ENCODE results near the gene LDLRAP1.

Gene LDLRAP1

GRCh38 chr1:25531082-25531461 is 12.3 kb upstream of the LDLRAP1 start:
- no peak for TF ChIP-seq TAF1 (IDR thresholded peaks at IDR 0.05; ENCODE audit: low read depth, low read length)
- TF ChIP-seq POU2F2 (IDR thresholded peaks at IDR 0.05; ENCODE audit: low read depth, low read length): no peak
- no peak for TF ChIP-seq PAX5 (IDR thresholded peaks at IDR 0.05; ENCODE audit: insufficient read depth, low read length, severe bottlenecking)
- no peak for TF ChIP-seq SPI1 (IDR thresholded peaks at IDR 0.05; ENCODE audit: low read depth, low read length)
- no peak for TF ChIP-seq POLR2A (IDR thresholded peaks at IDR 0.05; ENCODE audit: low read depth, low read length)
- no peak for TF ChIP-seq POLR2AphosphoS5 (IDR thresholded peaks at IDR 0.05; ENCODE audit: low read depth, low read length)
- no peak for FAIRE-seq

GRCh38 chr1:25532970-25533369 is 10.4 kb upstream of the LDLRAP1 start:
- FAIRE-seq (no peak), DNase-seq (ENCODE audit: insufficient read length, low spot score) (no peak)
- TF ChIP-seq TAF1 (IDR thresholded peaks at IDR 0.05; ENCODE audit: low read depth, low read length) (no peak), POLR2AphosphoS5 (IDR thresholded peaks at IDR 0.05; ENCODE audit: low read depth, low read length) (no peak), POU2F2 (IDR thresholded peaks at IDR 0.05; ENCODE audit: low read depth, low read length) (no peak), PAX5 (IDR thresholded peaks at IDR 0.05; ENCODE audit: insufficient read depth, low read length, severe bottlenecking) (no peak), POLR2A (IDR thresholded peaks at IDR 0.05; ENCODE audit: low read depth, low read length) (no peak), SPI1 (IDR thresholded peaks at IDR 0.05; ENCODE audit: low read depth, low read length) (no peak)

More at GRCh38 chr1:25531082-25531461, 12.3 kb upstream of the LDLRAP1 start:
- DNase-seq (ENCODE audit: insufficient read length, low spot score): no peak

- DNase-seq (ENCODE audit: insufficient read length, low spot score) (no peak), FAIRE-seq (no peak)
These were observed 9.5 kb upstream of the LDLRAP1 start for GRCh38 chr1:25533775-25534409.

GRCh38 chr1:25534410-25534788 is 9.0 kb upstream of the LDLRAP1 start:
- FAIRE-seq: no peak
- TF ChIP-seq SPI1 (IDR thresholded peaks at IDR 0.05; ENCODE audit: low read depth, low read length) (no peak), POLR2A (IDR thresholded peaks at IDR 0.05; ENCODE audit: low read depth, low read length) (no peak), TAF1 (IDR thresholded peaks at IDR 0.05; ENCODE audit: low read depth, low read length) (no peak), POU2F2 (IDR thresholded peaks at IDR 0.05; ENCODE audit: low read depth, low read length) (no peak), PAX5 (IDR thresholded peaks at IDR 0.05; ENCODE audit: insufficient read depth, low read length, severe bottlenecking) (no peak)
- DNase-seq (ENCODE audit: insufficient read length, low spot score): no peak

More at GRCh38 chr1:25533775-25534409, 9.5 kb upstream of the LDLRAP1 start:
- TF ChIP-seq POLR2AphosphoS5 (IDR thresholded peaks at IDR 0.05; ENCODE audit: low read depth, low read length): no peak

- DNase-seq (ENCODE audit: insufficient read length, low spot score) (no peak), FAIRE-seq (no peak)
- TF ChIP-seq POLR2AphosphoS5 (IDR thresholded peaks at IDR 0.05; ENCODE audit: low read depth, low read length) (no peak), POLR2A (IDR thresholded peaks at IDR 0.05; ENCODE audit: low read depth, low read length) (no peak), TAF1 (IDR thresholded peaks at IDR 0.05; ENCODE audit: low read depth, low read length) (no peak), SPI1 (IDR thresholded peaks at IDR 0.05; ENCODE audit: low read depth, low read length) (no peak), POU2F2 (IDR thresholded peaks at IDR 0.05; ENCODE audit: low read depth, low read length) (no peak), PAX5 (IDR thresholded peaks at IDR 0.05; ENCODE audit: insufficient read depth, low read length, severe bottlenecking) (no peak)
These were observed 7.3 kb upstream of the LDLRAP1 start for GRCh38 chr1:25536124-25536523.

- no peak for FAIRE-seq
- no peak for DNase-seq (ENCODE audit: insufficient read length, low spot score)
- TF ChIP-seq POU2F2 (IDR thresholded peaks at IDR 0.05; ENCODE audit: low read depth, low read length) (no peak), POLR2AphosphoS5 (IDR thresholded peaks at IDR 0.05; ENCODE audit: low read depth, low read length) (no peak), TAF1 (IDR thresholded peaks at IDR 0.05; ENCODE audit: low read depth, low read length) (no peak), POLR2A (IDR thresholded peaks at IDR 0.05; ENCODE audit: low read depth, low read length) (no peak), PAX5 (IDR thresholded peaks at IDR 0.05; ENCODE audit: insufficient read depth, low read length, severe bottlenecking) (no peak), SPI1 (IDR thresholded peaks at IDR 0.05; ENCODE audit: low read depth, low read length) (no peak)
These were observed 6.1 kb upstream of the LDLRAP1 start for GRCh38 chr1:25537153-25537831.

- TF ChIP-seq TAF1 (IDR thresholded peaks at IDR 0.05; ENCODE audit: low read depth, low read length) (no peak), POLR2AphosphoS5 (IDR thresholded peaks at IDR 0.05; ENCODE audit: low read depth, low read length) (no peak), SPI1 (IDR thresholded peaks at IDR 0.05; ENCODE audit: low read depth, low read length) (no peak)
- FAIRE-seq: no peak
- DNase-seq (ENCODE audit: insufficient read length, low spot score): no peak
These were observed 5.1 kb upstream of the LDLRAP1 start for GRCh38 chr1:25538191-25538767.

- TF ChIP-seq TAF1 (IDR thresholded peaks at IDR 0.05; ENCODE audit: low read depth, low read length) (no peak), SPI1 (IDR thresholded peaks at IDR 0.05; ENCODE audit: low read depth, low read length) (no peak), POLR2A (IDR thresholded peaks at IDR 0.05; ENCODE audit: low read depth, low read length) (no peak), POLR2AphosphoS5 (IDR thresholded peaks at IDR 0.05; ENCODE audit: low read depth, low read length) (no peak), PAX5 (IDR thresholded peaks at IDR 0.05; ENCODE audit: insufficient read depth, low read length, severe bottlenecking) (no peak)
- DNase-seq (ENCODE audit: insufficient read length, low spot score) (no peak), FAIRE-seq (no peak)
These were observed 2.6 kb upstream of the LDLRAP1 start for GRCh38 chr1:25540750-25541342.

- FAIRE-seq: no peak
- TF ChIP-seq PAX5 (IDR thresholded peaks at IDR 0.05; ENCODE audit: insufficient read depth, low read length, severe bottlenecking): no peak
- TF ChIP-seq POLR2A (IDR thresholded peaks at IDR 0.05; ENCODE audit: low read depth, low read length): no peak
- no peak for TF ChIP-seq SPI1 (IDR thresholded peaks at IDR 0.05; ENCODE audit: low read depth, low read length)
- no peak for TF ChIP-seq TAF1 (IDR thresholded peaks at IDR 0.05; ENCODE audit: low read depth, low read length)
- no peak for TF ChIP-seq POLR2AphosphoS5 (IDR thresholded peaks at IDR 0.05; ENCODE audit: low read depth, low read length)
- no peak for TF ChIP-seq POU2F2 (IDR thresholded peaks at IDR 0.05; ENCODE audit: low read depth, low read length)
- no peak for DNase-seq (ENCODE audit: insufficient read length, low spot score)
These were observed 2.0 kb upstream of the LDLRAP1 start for GRCh38 chr1:25541425-25541824.

All from GM12891 (cell line).